ENCODE results near the gene CACNA1B.

CACNA1B gene

GRCh38 chr9:137924761-137925369 lies 47.3 kb downstream of the CACNA1B start:
- no peak overlapping the region for H3K4me3 ChIP-seq (ENCODE audit: low read depth in 1 of 2, low read length in 1 of 2)
- H3K27ac ChIP-seq, result no peak overlapping the region
- H3K27me3 ChIP-seq, result no peaks in the 10 kb centered on the region
- no peaks in the 10 kb centered on the region for H3K36me3 ChIP-seq
- no peaks in the 10 kb centered on the region for H3K9me3 ChIP-seq
- no peaks in the 10 kb centered on the region for H3K4me1 ChIP-seq (ENCODE audit: control insufficient read depth in 1 of 2, insufficient read depth in 1 of 2, low read depth in 1 of 2, low read length in 1 of 2)
- no peak for TF ChIP-seq CTCF (IDR thresholded peaks at IDR 0.05)

- H3K4me3 ChIP-seq (ENCODE audit: low read depth in 1 of 2, low read length in 1 of 2), result no peak overlapping the region
- H3K9me3 ChIP-seq, result peaks cover 4% of the 10 kb centered on the region
- no peak for TF ChIP-seq CTCF (IDR thresholded peaks at IDR 0.05)
- no peaks in the 10 kb centered on the region for H3K27me3 ChIP-seq
- H3K36me3 ChIP-seq, result no peaks in the 10 kb centered on the region
- H3K27ac ChIP-seq, result no peak overlapping the region
- no peaks in the 10 kb centered on the region for H3K4me1 ChIP-seq (ENCODE audit: control insufficient read depth in 1 of 2, insufficient read depth in 1 of 2, low read depth in 1 of 2, low read length in 1 of 2)
Observed at GRCh38 chr9:137943655-137944054, 66.1 kb downstream of the CACNA1B start.

GRCh38 chr9:137945581-137945980 lies 68.0 kb downstream of the CACNA1B start:
- TF ChIP-seq CTCF (IDR thresholded peaks at IDR 0.05), result no peak
- no peaks in the 10 kb centered on the region for H3K36me3 ChIP-seq
- H3K9me3 ChIP-seq, result peaks cover 4% of the 10 kb centered on the region
- H3K27me3 ChIP-seq, result no peaks in the 10 kb centered on the region
- no peaks in the 10 kb centered on the region for H3K4me1 ChIP-seq (ENCODE audit: control insufficient read depth in 1 of 2, insufficient read depth in 1 of 2, low read depth in 1 of 2, low read length in 1 of 2)
- H3K4me3 ChIP-seq (ENCODE audit: low read depth in 1 of 2, low read length in 1 of 2), result no peak overlapping the region
- no peak overlapping the region for H3K27ac ChIP-seq

GRCh38 chr9:137946993-137947392 lies 69.4 kb downstream of the CACNA1B start:
- Histone ChIP-seq H3K4me3 (ENCODE audit: low read depth in 1 of 2, low read length in 1 of 2) (no peak overlapping the region), H3K36me3 (no peaks in the 10 kb centered on the region), H3K9me3 (peaks cover 4% of the 10 kb centered on the region), H3K27me3 (no peaks in the 10 kb centered on the region), H3K27ac (no peak overlapping the region), H3K4me1 (ENCODE audit: control insufficient read depth in 1 of 2, insufficient read depth in 1 of 2, low read depth in 1 of 2, low read length in 1 of 2) (no peaks in the 10 kb centered on the region)
- TF ChIP-seq CTCF (IDR thresholded peaks at IDR 0.05), result no peak

GRCh38 chr9:137948642-137949041 lies 71.1 kb downstream of the CACNA1B start:
- Histone ChIP-seq H3K4me3 (ENCODE audit: low read depth in 1 of 2, low read length in 1 of 2) (no peak overlapping the region), H3K9me3 (peaks cover 4% of the 10 kb centered on the region), H3K27me3 (no peaks in the 10 kb centered on the region), H3K36me3 (no peaks in the 10 kb centered on the region), H3K4me1 (ENCODE audit: control insufficient read depth in 1 of 2, insufficient read depth in 1 of 2, low read depth in 1 of 2, low read length in 1 of 2) (no peaks in the 10 kb centered on the region), H3K27ac (no peak overlapping the region)
- no peak for TF ChIP-seq CTCF (IDR thresholded peaks at IDR 0.05)

- Histone ChIP-seq H3K36me3 (no peaks in the 10 kb centered on the region), H3K27me3 (no peaks in the 10 kb centered on the region), H3K4me3 (ENCODE audit: low read depth in 1 of 2, low read length in 1 of 2) (no peak overlapping the region), H3K4me1 (ENCODE audit: control insufficient read depth in 1 of 2, insufficient read depth in 1 of 2, low read depth in 1 of 2, low read length in 1 of 2) (no peaks in the 10 kb centered on the region), H3K9me3 (peaks cover 4% of the 10 kb centered on the region), H3K27ac (no peak overlapping the region)
- TF ChIP-seq CTCF (IDR thresholded peaks at IDR 0.05), result no peak
Observed at GRCh38 chr9:137949260-137949659, 71.7 kb downstream of the CACNA1B start.

All from neutrophil (primary cell).